COLO829 (cell line): ENCODE measurements around the gene ADAM19.
"Not testable (repeated sequence)": the region's sequence is repeated elsewhere in the genome, so short reads cannot be mapped to it uniquely, and the experiment has no call there.

Experiments
- DNase-seq: peaks from one replicate; pipeline ENCODE4 v3.0.0; 2012; ENCODE audit warnings: low spot score

ADAM19 gene

GRCh38 chr5:157460921-157461792, 114.4 kb downstream of the ADAM19 start:
- DNase-seq, result no peak

- DNase-seq, result no peak
Measured at GRCh38 chr5:157459715-157460599, 115.6 kb downstream of the ADAM19 start, which contains the start of gene NIPAL4. TSS of gene NIPAL4 (plus strand) at chr5:157460213. CDS start at chr5:157460321, 108 bp downstream.

GRCh38 chr5:157458835-157459234, 116.7 kb downstream of the ADAM19 start:
- DNase-seq, result no peak

GRCh38 chr5:157457391-157457790, 118.2 kb downstream of the ADAM19 start:
- DNase-seq, result no peak

GRCh38 chr5:157456301-157456700, 119.3 kb downstream of the ADAM19 start:
- peak; percentile 54 for DNase-seq

- DNase-seq, result no peak
Measured at GRCh38 chr5:157455057-157455456, 120.5 kb downstream of the ADAM19 start.

- DNase-seq, result no peak
Measured at GRCh38 chr5:157454273-157454672, 121.3 kb downstream of the ADAM19 start.

- no peak for DNase-seq
Measured at GRCh38 chr5:157451806-157452205, 123.8 kb downstream of the ADAM19 start.

- DNase-seq, result no peak
Measured at GRCh38 chr5:157450024-157450423, 125.6 kb downstream of the ADAM19 start.

- no peak for DNase-seq
Measured at GRCh38 chr5:157449011-157449723, 126.4 kb downstream of the ADAM19 start.

- DNase-seq, result no peak
Measured at GRCh38 chr5:157447201-157447637, 128.4 kb downstream of the ADAM19 start.

GRCh38 chr5:157446412-157446935, 129.1 kb downstream of the ADAM19 start:
- DNase-seq, result no peak

GRCh38 chr5:157445745-157446411, 129.7 kb downstream of the ADAM19 start:
- no peak for DNase-seq

GRCh38 chr5:157444224-157444623, 131.4 kb downstream of the ADAM19 start:
- DNase-seq, result no peak

- no peak for DNase-seq
Measured at GRCh38 chr5:157443041-157443549, 132.5 kb downstream of the ADAM19 start.

- no peak for DNase-seq
Measured at GRCh38 chr5:157434096-157434495, 141.5 kb downstream of the ADAM19 start.

GRCh38 chr5:157431544-157432200, 143.9 kb downstream of the ADAM19 start:
- peak; percentile 6 for DNase-seq

- DNase-seq, result not testable (repeated sequence)
Measured at GRCh38 chr5:157429920-157430319, 145.7 kb downstream of the ADAM19 start.
